ENCODE measurements around the gene GLIS2.

The GLIS2 gene

DNA sequence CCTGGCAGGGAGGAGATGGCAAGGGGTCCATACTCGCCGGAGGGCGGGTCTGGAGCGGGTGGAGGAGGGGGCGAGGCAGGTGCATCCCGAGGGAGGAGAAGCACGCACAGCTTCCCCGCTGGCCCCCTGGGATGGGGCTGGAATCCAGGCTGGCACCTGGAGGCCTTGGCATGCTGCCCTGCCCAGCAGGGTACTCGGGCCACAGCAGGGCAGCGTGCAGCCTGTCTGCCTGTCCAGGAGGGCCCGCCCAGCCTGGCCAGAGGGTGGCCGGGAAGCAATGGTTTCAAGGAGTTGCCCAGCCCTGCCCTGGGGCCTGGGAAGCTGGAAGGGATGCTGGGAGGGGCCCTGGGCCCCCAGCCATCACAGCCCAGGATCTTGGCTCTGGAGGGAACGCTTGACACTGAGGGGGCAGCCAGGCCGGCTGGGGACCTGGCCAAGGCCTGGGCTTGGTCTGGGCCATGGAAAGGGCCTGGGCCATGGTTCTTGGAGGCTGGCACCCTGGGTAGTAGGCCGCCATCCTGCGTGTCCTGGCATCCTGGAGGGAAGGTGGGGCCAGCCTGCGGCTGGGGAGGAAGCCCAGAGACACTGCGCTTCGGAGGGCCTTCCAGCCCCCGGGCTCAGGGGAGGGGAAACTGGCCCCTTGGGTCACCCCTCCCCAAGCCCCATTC is 1.1 kb downstream of the GLIS2 start:
- Histone ChIP-seq H3K4me3 (ENCODE audit: low read depth in 1 of 2, low read length in 2 of 2) (peak overlapping the region; percentile 49 to 64), H3K36me3 (ENCODE audit: insufficient read depth, low read length) (no peaks in the 10 kb centered on the region), H3K4me1 (ENCODE audit: insufficient read depth, low read length) (peaks cover 48% of the 10 kb centered on the region)

DNA sequence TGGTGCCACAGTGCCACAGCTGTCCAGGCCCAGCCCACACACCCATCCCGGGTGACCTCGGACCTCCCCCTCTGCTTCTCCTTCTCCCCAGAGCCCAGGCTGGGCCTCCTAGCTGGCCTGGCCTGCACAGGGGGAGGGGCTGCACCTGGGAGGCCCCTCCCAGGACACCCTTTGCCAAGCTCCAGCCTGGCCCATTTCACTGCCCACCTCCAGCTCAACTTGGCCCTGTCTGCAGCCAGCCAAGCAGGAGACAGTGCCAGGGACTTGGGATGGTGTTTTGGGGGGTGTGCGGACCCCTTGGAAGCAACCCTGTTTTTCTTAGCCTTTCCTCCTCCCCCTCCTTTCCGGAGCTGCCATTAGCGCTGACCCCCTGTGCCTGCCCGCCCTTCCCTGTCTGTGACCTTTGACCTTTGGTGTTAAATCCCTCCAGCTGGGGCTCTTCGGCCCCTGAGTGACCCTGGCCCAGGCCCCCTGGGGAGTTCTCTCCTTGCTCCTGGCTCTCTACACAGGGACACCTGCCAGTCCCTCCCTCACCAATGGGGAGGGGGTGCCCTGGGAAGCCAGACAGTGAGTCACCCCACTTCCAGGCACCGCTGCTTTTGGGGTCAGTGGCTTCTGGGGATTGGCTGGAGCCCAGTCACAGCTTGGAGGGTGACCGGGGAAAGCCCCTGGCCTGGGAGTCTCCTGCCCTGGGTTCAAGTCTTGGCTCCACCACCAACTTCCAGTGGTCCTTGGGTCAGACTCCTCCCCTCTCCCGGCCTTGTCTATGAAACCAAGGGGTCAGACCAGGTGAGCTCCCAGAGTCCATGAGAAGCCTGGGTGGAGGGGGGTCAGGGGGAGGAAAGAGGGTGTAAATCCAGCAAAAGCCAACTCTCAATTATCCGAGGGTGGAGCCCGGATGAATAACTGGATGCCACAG is 1.9 kb downstream of the GLIS2 start:
- peak overlapping the region; percentile 19 for H3K9ac ChIP-seq (ENCODE audit: low read length)
- H3K4me1 ChIP-seq (ENCODE audit: insufficient read depth, low read length): peaks cover 48% of the 10 kb centered on the region

More for the DNA sequence above, 1.1 kb downstream of the GLIS2 start:
- Histone ChIP-seq H3K27ac (ENCODE audit: low read depth, low read length) (peak overlapping the region; percentile 95), H3K9ac (ENCODE audit: low read length) (peak overlapping the region; percentile 19), H3K9me3 (ENCODE audit: low read length) (no peaks in the 10 kb centered on the region), H3K27me3 (ENCODE audit: control insufficient read depth in 1 of 2, insufficient read depth in 2 of 2, low read length in 2 of 2) (no peaks in the 10 kb centered on the region)

DNA sequence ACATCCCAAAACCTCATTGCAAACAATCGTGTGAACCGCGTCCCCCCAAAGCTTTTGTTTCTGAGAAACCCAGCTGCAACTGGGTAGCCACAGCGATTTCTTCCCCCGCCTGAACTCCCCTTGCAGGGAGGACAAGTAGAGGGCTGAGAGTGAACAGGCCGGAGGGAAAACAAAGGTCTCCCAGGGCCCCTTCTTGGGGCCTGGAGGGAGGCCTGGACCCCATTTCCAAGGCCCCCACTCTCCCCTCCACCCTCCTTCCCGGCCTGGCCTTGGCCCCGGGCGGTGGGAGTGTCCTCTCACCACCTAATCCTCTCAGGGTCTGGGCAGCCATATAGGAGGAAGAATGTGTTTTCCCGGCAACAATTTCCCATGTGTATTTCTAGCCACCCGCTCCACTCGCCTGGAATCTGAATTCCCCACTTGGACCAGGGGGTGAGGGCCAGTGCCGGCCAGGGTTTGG is 2.6 kb downstream of the GLIS2 start:
- H3K9ac ChIP-seq (ENCODE audit: low read length): peak overlapping the region; percentile 20
- peaks cover 53% of the 10 kb centered on the region for H3K4me1 ChIP-seq (ENCODE audit: insufficient read depth, low read length)
- peak overlapping the region in 1 of 2 donors; percentile 64 for H3K4me3 ChIP-seq (ENCODE audit: low read depth in 1 of 2, low read length in 2 of 2)
- no peaks in the 10 kb centered on the region for H3K36me3 ChIP-seq (ENCODE audit: insufficient read depth, low read length)
- peak overlapping the region; percentile 95 for H3K27ac ChIP-seq (ENCODE audit: low read depth, low read length)
- H3K9me3 ChIP-seq (ENCODE audit: low read length): no peaks in the 10 kb centered on the region
- no peaks in the 10 kb centered on the region for H3K27me3 ChIP-seq (ENCODE audit: control insufficient read depth in 1 of 2, insufficient read depth in 2 of 2, low read length in 2 of 2)

More for the DNA sequence above, 1.9 kb downstream of the GLIS2 start:
- H3K27me3 ChIP-seq (ENCODE audit: control insufficient read depth in 1 of 2, insufficient read depth in 2 of 2, low read length in 2 of 2): no peaks in the 10 kb centered on the region
- peak overlapping the region; percentile 49 to 64 for H3K4me3 ChIP-seq (ENCODE audit: low read depth in 1 of 2, low read length in 2 of 2)
- H3K27ac ChIP-seq (ENCODE audit: low read depth, low read length): peak overlapping the region; percentile 95
- no peaks in the 10 kb centered on the region for H3K9me3 ChIP-seq (ENCODE audit: low read length)
- no peaks in the 10 kb centered on the region for H3K36me3 ChIP-seq (ENCODE audit: insufficient read depth, low read length)

DNA sequence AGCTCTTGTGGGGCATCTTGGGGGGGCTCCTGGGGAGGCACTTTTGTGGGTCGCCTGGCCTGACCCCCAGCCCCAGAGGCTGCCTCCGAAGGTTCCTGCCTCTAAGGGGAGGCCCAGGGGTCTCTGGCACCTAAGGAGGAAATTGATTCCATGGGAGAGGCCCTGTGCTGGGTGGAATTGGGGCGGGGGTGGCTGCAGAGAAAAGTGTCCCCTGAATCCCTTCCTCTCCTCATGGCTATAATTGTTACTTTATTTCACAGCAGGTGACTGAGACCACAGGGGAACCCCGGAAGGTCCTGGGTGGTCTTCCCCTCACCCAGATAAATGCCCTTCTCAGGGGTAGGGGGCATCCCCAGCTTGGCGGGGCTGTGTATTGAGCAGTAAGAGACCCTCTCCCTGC is 3.1 kb downstream of the GLIS2 start:
- no peaks in the 10 kb centered on the region for H3K9me3 ChIP-seq (ENCODE audit: low read length)
- peak overlapping the region in 1 of 2 donors; percentile 64 for H3K4me3 ChIP-seq (ENCODE audit: low read depth in 1 of 2, low read length in 2 of 2)
- H3K27ac ChIP-seq (ENCODE audit: low read depth, low read length): peak overlapping the region; percentile 19
- peaks cover 58% of the 10 kb centered on the region for H3K4me1 ChIP-seq (ENCODE audit: insufficient read depth, low read length)
- H3K36me3 ChIP-seq (ENCODE audit: insufficient read depth, low read length): no peaks in the 10 kb centered on the region
- H3K9ac ChIP-seq (ENCODE audit: low read length): peak overlapping the region; percentile 20
- no peaks in the 10 kb centered on the region for H3K27me3 ChIP-seq (ENCODE audit: control insufficient read depth in 1 of 2, insufficient read depth in 2 of 2, low read length in 2 of 2)

DNA sequence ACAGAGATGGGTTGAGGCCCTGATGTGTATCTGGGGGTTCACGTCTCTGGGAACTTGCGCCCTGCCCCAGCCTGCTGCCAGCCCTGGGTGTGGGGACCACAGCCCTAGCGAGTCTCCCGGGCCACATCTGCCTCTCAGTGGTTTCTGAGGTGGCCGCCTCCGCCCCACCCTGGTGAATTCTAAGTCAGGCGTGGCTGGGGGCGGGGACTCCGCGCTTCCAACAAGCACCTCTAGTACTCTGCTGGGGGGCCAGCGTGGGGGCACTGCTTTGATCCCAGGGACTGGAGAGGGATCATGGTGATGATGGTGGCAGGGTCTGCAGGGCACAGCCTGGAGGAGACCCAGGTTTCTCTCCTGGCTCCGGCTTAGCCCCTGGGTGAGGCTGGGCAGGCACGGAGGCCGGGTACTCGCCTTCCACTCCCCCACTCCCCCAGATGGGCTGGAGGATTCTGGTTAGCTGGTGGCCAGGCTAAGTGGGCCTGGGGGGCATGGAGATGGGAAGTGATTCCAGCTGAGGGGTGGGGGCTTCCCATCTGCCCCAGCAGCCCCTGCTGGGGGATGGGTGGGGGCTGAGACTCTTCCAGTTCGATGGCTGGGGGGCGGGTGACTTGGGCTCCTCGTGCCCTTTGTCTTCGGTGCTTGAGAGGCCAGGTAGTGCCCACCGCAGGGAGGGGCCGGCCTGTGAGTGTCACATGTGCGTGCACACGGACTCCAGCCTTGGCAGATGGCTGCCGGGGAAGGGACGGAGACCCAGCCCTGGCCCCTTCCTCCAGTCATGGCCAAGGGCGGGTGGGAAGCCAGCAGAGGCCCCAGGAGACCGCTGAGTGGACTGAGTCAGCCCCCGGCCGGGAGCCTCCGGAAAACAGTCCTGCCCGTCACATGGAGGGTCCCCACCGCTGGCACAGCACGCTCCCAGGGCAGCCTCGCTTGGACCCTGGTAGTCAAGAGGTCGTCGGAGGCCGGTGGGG is 3.9 kb downstream of the GLIS2 start:
- H3K4me3 ChIP-seq (ENCODE audit: low read depth in 1 of 2, low read length in 2 of 2): peak overlapping the region in 1 of 2 donors; percentile 0
- peaks cover 66% of the 10 kb centered on the region for H3K4me1 ChIP-seq (ENCODE audit: insufficient read depth, low read length)
- H3K9ac ChIP-seq (ENCODE audit: low read length): no peak overlapping the region
- H3K27ac ChIP-seq (ENCODE audit: low read depth, low read length): peak overlapping the region; percentile 19
- no peaks in the 10 kb centered on the region for H3K36me3 ChIP-seq (ENCODE audit: insufficient read depth, low read length)
- no peaks in the 10 kb centered on the region for H3K27me3 ChIP-seq (ENCODE audit: control insufficient read depth in 1 of 2, insufficient read depth in 2 of 2, low read length in 2 of 2)
- H3K9me3 ChIP-seq (ENCODE audit: low read length): no peaks in the 10 kb centered on the region

DNA sequence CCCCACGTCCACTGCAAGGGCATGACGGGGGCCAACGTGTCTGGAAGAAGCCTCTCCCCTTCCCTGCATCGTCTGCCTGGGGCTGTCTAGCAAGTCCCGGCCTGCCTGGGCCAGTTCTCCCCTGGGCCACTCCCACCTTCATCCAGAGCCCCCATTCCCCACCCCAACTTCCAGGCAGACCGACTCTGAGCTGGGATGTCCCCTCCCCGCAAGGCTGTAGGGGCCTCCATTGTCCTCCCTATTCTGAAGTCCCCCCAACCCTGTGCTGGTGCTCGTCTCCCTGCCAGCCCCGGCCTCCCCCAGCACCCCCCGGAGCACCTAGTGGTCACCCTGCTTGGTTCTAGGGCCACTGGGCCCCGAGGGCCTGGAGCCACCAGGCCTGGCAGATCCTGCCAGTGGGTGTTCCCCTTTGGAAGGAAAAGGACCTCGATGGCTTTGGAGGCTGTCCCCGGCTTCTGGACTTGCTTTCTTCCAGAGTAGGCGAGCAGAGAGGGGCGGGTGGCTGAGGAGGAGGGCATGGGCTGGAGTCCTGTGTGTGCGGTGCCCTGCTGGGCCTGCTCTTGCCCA is 4.8 kb downstream of the GLIS2 start:
- H3K36me3 ChIP-seq (ENCODE audit: insufficient read depth, low read length): no peaks in the 10 kb centered on the region
- no peaks in the 10 kb centered on the region for H3K27me3 ChIP-seq (ENCODE audit: control insufficient read depth in 1 of 2, insufficient read depth in 2 of 2, low read length in 2 of 2)
- peak overlapping the region in 1 of 2 donors; percentile 4 for H3K4me3 ChIP-seq (ENCODE audit: low read depth in 1 of 2, low read length in 2 of 2)
- H3K4me1 ChIP-seq (ENCODE audit: insufficient read depth, low read length): peaks cover 75% of the 10 kb centered on the region
- H3K9me3 ChIP-seq (ENCODE audit: low read length): no peaks in the 10 kb centered on the region
- H3K27ac ChIP-seq (ENCODE audit: low read depth, low read length): peak overlapping the region; percentile 78
- H3K9ac ChIP-seq (ENCODE audit: low read length): no peak overlapping the region

DNA sequence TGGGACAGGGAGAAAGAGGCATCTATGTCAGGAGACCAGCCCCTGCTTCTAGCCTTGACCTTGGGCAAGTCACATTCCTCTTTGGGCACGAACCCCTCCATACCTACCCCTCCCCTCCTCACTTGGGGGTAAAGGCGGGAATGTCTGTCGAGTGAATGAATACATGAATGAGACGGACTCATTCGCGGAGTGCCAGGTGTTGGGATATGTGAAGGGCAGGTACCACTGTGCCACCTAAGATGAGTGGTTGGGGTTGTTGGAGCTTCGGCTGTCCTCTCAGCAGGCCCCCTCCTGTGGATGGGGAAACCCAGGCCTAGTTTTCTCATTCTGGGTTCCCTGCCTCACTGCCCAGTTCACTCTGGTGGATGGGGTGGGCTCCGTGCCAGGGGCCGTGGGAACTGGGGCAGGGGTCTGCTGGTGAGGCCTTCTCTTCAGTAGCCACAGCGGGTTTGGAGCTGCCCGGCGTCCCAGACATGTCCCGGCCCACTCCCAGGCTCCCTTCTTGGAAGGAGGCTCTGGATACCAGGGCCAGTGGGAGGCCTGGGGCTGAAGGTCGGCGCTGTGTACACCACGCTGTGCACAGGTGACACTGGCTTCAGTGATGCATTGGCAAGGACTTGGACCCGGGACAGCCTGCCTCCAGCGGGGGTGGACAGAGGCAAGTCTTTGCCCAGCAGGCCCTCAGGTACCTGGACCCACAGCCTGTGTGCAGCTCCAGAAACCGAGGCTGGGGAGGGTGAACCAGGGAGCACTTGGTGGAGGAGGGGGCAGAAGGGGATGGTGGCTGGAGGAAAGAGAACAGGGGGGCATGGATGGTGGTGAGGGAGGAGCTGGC is 5.6 kb downstream of the GLIS2 start:
- no peaks in the 10 kb centered on the region for H3K36me3 ChIP-seq (ENCODE audit: insufficient read depth, low read length)
- H3K4me3 ChIP-seq (ENCODE audit: low read depth in 1 of 2, low read length in 2 of 2): peak overlapping the region in 1 of 2 donors; percentile 4
- H3K9ac ChIP-seq (ENCODE audit: low read length): no peak overlapping the region
- H3K27ac ChIP-seq (ENCODE audit: low read depth, low read length): peak overlapping the region; percentile 78
- no peaks in the 10 kb centered on the region for H3K27me3 ChIP-seq (ENCODE audit: control insufficient read depth in 1 of 2, insufficient read depth in 2 of 2, low read length in 2 of 2)
- no peaks in the 10 kb centered on the region for H3K9me3 ChIP-seq (ENCODE audit: low read length)
- H3K4me1 ChIP-seq (ENCODE audit: insufficient read depth, low read length): peaks cover 75% of the 10 kb centered on the region

DNA sequence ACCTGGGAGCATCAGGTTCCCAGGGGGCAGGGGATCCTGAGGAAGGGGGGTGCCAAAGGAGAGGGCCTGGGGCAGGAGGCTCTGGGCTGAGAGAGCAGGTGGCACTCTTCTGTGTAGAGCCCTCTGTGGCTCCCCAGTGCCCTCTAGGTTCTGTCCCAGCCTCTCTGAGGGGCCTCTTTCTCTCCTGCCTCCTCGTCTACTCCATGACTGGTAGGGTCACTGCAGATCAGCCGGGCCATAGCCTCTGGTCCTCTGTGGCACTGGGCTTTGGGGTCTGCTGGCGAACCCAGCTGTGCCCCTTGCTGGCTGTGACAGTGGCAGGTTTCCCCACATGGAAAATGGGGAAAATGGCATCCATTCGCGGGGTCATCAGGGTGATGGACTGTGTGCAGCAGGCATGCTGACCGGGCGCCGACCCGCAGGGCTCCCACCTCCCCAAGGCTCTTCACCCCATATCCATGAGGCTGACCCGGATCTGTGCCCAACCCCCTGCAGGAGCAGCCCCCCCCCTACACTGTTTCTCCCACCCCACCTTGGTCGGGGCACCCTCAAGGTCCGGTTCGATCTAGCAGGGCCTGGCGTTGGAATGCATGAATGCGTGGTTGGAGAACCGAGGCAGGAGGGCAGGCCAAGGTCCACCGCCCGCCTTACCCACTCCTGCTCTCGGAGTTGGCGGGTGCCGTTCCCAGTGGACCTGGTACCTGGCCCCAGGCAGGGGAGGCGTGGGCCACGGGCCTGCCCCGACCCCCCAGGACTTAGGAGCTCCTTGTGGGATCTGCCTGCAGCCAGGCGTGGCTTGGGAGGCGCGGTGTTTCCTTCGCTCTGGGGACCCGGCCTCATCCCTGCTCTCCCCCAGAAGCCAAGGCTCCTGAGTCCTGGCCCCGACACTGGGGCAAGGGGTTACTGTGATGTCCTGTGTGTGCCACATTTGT is 6.5 kb downstream of the GLIS2 start:
- peaks cover 71% of the 10 kb centered on the region for H3K4me1 ChIP-seq (ENCODE audit: insufficient read depth, low read length)
- no peak overlapping the region for H3K4me3 ChIP-seq (ENCODE audit: low read depth in 1 of 2, low read length in 2 of 2)
- no peaks in the 10 kb centered on the region for H3K27me3 ChIP-seq (ENCODE audit: control insufficient read depth in 1 of 2, insufficient read depth in 2 of 2, low read length in 2 of 2)
- no peaks in the 10 kb centered on the region for H3K36me3 ChIP-seq (ENCODE audit: insufficient read depth, low read length)
- H3K9ac ChIP-seq (ENCODE audit: low read length): no peak overlapping the region
- no peaks in the 10 kb centered on the region for H3K9me3 ChIP-seq (ENCODE audit: low read length)
- peak overlapping the region; percentile 82 for H3K27ac ChIP-seq (ENCODE audit: low read depth, low read length)

DNA sequence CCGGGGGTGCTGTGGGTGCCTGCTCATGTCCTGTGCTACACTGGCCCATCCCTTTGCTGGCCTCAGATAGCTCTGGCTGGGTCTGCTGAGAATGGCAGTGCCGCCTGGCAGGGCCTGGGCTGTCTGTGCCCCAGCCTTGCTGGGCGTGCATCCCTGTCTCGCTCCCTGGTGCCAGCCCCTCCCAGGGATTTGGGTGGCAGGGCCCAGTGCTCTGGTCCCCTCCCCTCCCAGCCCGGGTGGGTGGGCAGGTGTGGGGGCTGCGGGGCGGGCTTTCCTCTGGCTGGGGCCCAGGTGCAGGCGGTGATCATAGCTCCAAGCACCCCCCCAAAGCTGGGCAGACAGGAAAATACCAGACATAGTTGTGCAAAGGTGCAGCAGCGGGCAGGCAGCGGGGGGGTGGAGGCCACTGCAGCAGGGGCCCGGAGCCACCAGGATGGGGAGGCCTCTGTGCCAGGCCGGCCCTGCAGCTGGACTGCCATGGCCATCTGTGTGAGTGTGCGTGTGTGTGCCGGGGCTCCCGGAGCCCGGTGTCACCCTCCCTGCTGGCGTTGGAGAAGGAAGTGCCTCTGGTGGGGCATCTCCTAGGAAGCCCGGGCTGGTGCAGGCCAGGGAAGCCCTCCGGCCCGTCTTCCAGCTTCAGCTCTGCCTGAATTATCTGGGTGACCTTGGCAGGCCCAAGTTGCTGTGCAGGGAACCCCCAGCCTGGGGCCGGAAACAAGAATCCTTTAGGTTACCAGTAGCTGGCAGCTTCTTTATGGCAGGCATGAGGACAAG is 7.4 kb downstream of the GLIS2 start:
- Histone ChIP-seq H3K27me3 (ENCODE audit: control insufficient read depth in 1 of 2, insufficient read depth in 2 of 2, low read length in 2 of 2) (no peaks in the 10 kb centered on the region), H3K4me3 (ENCODE audit: low read depth in 1 of 2, low read length in 2 of 2) (no peak overlapping the region), H3K9me3 (ENCODE audit: low read length) (no peaks in the 10 kb centered on the region), H3K9ac (ENCODE audit: low read length) (peak overlapping the region; percentile 50), H3K27ac (ENCODE audit: low read depth, low read length) (peak overlapping the region; percentile 82), H3K4me1 (ENCODE audit: insufficient read depth, low read length) (peaks cover 63% of the 10 kb centered on the region), H3K36me3 (ENCODE audit: insufficient read depth, low read length) (no peaks in the 10 kb centered on the region)
